Measurements from ENCODE around the gene HARS2. TPM values are rescaled to one million over a fixed set of nuclear protein-coding genes. Genes with fewer than 3 reads are reported as not detected.

HARS2 gene
- polyA plus RNA-seq, 1 donor (not counting 4 experiments of a cell fraction or from before 2014, with no cell fraction given), result 44.5 TPM

- Histone ChIP-seq H2AFZ (ENCODE audit: control insufficient read depth, low read length) (no peak overlapping the region), H3K79me2 (ENCODE audit: control insufficient read depth, insufficient read depth, low read length) (peaks cover 18% of the 10 kb centered on the region), H3K36me3 (ENCODE audit: control insufficient read depth in 2 of 2, extremely low read depth in 1 of 2, insufficient read depth in 2 of 2, low read length in 2 of 2) (peaks cover 38 to 40% of the 10 kb centered on the region in 2 experiments), H3K9ac (ENCODE audit: control insufficient read depth, extremely low read depth, insufficient read depth, low read length) (no peak overlapping the region), H4K20me1 (ENCODE audit: control insufficient read depth, extremely low read depth, insufficient read depth, low read length) (no peaks in the 10 kb centered on the region), H3K9me1 (ENCODE audit: control insufficient read depth, extremely low read depth, insufficient read depth, low read length) (no peaks in the 10 kb centered on the region), H3K4me1 (ENCODE audit: control insufficient read depth, extremely low read depth, insufficient read depth, low read length) (no peaks in the 10 kb centered on the region), H3K4me3 (ENCODE audit: control insufficient read depth in 2 of 3, extremely low read depth in 1 of 3, insufficient read depth in 2 of 3, low read depth in 1 of 3, low read length in 3 of 3) (no peak overlapping the region), H3K27me3 (ENCODE audit: control insufficient read depth, extremely low read depth, insufficient read depth, low read length) (no peaks in the 10 kb centered on the region), H3K27ac (ENCODE audit: control insufficient read depth, insufficient read depth, low read length) (no peak overlapping the region), H3K4me2 (ENCODE audit: control insufficient read depth, extremely low read depth, insufficient read depth, low read depth, low read length) (no peak overlapping the region), H3K9me3 (ENCODE audit: control insufficient read depth, low read depth, low read length) (no peaks in the 10 kb centered on the region)
- DNase-seq (ENCODE audit: low read depth, low spot score), result no peak
- TF ChIP-seq EZH2 (IDR thresholded peaks at IDR 0.05; ENCODE audit: low read length), result no peak
- TF ChIP-seq, protein P1, sequence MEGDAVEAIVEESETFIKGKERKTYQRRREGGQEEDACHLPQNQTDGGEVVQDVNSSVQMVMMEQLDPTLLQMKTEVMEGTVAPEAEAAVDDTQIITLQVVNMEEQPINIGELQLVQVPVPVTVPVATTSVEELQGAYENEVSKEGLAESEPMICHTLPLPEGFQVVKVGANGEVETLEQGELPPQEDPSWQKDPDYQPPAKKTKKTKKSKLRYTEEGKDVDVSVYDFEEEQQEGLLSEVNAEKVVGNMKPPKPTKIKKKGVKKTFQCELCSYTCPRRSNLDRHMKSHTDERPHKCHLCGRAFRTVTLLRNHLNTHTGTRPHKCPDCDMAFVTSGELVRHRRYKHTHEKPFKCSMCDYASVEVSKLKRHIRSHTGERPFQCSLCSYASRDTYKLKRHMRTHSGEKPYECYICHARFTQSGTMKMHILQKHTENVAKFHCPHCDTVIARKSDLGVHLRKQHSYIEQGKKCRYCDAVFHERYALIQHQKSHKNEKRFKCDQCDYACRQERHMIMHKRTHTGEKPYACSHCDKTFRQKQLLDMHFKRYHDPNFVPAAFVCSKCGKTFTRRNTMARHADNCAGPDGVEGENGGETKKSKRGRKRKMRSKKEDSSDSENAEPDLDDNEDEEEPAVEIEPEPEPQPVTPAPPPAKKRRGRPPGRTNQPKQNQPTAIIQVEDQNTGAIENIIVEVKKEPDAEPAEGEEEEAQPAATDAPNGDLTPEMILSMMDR (optimal IDR thresholded peaks at IDR 0.05 in 1 of 3, IDR thresholded peaks at IDR 0.05 in 1 of 3, conservative IDR thresholded peaks at IDR 0.05 in 1 of 3; ENCODE audit: extremely low read depth in 1 of 3, insufficient read depth in 2 of 3, low read length in 3 of 3), result no peak
- dilution Hi-C loops (cut with MboI; ENCODE audit: extremely low pct_ligation_motif_present, low sequenced_read_pairs), result no loop called here
- no peak for FAIRE-seq
Measured at GRCh38 chr5:140671472-140672125, 19.7 kb upstream of the HARS2 start.

DNA sequence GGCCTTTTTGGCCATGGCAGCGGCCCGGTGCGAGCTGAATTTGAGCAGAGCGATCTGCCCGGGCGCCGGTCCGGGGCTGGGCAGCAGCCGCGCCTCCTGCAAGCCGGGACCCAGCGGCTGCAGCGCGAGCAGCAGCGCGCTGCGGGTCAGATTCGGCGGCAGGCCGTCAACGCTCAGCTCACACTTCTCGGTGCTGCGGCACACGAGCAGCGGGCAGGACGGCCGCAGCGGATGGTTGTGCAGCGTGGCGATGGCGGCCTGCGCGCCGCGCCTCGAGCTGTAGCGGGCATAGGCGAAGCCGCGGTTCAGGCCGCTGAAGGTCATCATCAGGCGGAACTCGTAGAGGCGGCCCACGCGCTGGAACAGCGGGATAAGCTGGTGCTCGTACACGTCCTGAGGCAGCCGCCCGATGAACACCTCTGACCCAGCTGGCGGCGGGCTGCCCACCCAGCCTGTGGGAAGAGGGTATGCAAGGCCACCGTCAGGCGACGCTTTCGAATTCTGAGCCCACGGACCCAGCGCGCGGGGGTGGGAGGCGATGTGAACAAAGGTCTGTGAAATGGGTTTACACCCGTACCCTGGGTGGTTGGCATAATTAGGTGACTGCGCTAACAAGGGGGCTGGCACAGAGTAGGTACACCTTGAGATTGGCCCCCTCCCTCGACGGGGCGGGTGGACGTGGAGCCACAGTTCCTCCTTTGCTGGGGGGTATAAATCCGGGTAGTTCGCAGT, 18.6 kb upstream of the HARS2 start:
- Histone ChIP-seq H3K4me2 (ENCODE audit: control insufficient read depth, extremely low read depth, insufficient read depth, low read depth, low read length) (peak overlapping the region; percentile 4), H3K9me3 (ENCODE audit: control insufficient read depth, low read depth, low read length) (no peaks in the 10 kb centered on the region), H3K9ac (ENCODE audit: control insufficient read depth, extremely low read depth, insufficient read depth, low read length) (no peak overlapping the region), H3K27me3 (ENCODE audit: control insufficient read depth, extremely low read depth, insufficient read depth, low read length) (no peaks in the 10 kb centered on the region), H3K27ac (ENCODE audit: control insufficient read depth, insufficient read depth, low read length) (no peak overlapping the region), H3K9me1 (ENCODE audit: control insufficient read depth, extremely low read depth, insufficient read depth, low read length) (no peaks in the 10 kb centered on the region), H3K79me2 (ENCODE audit: control insufficient read depth, insufficient read depth, low read length) (peaks cover 8% of the 10 kb centered on the region), H2AFZ (ENCODE audit: control insufficient read depth, low read length) (no peak overlapping the region), H4K20me1 (ENCODE audit: control insufficient read depth, extremely low read depth, insufficient read depth, low read length) (no peaks in the 10 kb centered on the region), H3K4me1 (ENCODE audit: control insufficient read depth, extremely low read depth, insufficient read depth, low read length) (no peaks in the 10 kb centered on the region), H3K36me3 (ENCODE audit: control insufficient read depth in 2 of 2, extremely low read depth in 1 of 2, insufficient read depth in 2 of 2, low read length in 2 of 2) (peaks cover 43 to 47% of the 10 kb centered on the region in 2 experiments), H3K4me3 (ENCODE audit: control insufficient read depth in 2 of 3, extremely low read depth in 1 of 3, insufficient read depth in 2 of 3, low read depth in 1 of 3, low read length in 3 of 3) (no peak overlapping the region)
- DNase-seq (ENCODE audit: low read depth, low spot score) (no peak), FAIRE-seq (no peak)
- dilution Hi-C loops (cut with MboI; ENCODE audit: extremely low pct_ligation_motif_present, low sequenced_read_pairs), result no loop called here
- TF ChIP-seq EZH2 (IDR thresholded peaks at IDR 0.05; ENCODE audit: low read length), result no peak
- TF ChIP-seq, protein P1 (optimal IDR thresholded peaks at IDR 0.05 in 1 of 3, IDR thresholded peaks at IDR 0.05 in 1 of 3, conservative IDR thresholded peaks at IDR 0.05 in 1 of 3; ENCODE audit: extremely low read depth in 1 of 3, insufficient read depth in 2 of 3, low read length in 3 of 3), result no peak

Measured in keratinocyte (primary cell).